KMS-11 (cell line): ENCODE data around the gene LCN9.

Experiments used
- H2AFZ ChIP-seq: fragments of 200-600 bp; sonication (generic); 2 replicates; pipeline ENCODE4 v1.6.1; 2016; ENCODE audit warnings: antibody characterized with exemption, mixed run types, low read depth
- H3K27ac ChIP-seq: fragments of 200-600 bp; sonication (generic); 2 replicates; pipeline ENCODE4 v1.6.1; 2016; ENCODE audit warnings: mild to moderate bottlenecking, mixed run types
- H3K27me3 ChIP-seq: fragments of 200-600 bp; sonication (generic); 2 replicates; pipeline ENCODE4 v1.6.1; 2017; ENCODE audit warnings: mild to moderate bottlenecking, low read depth, mixed run types, moderate library complexity; ENCODE audit not compliant: insufficient read depth
- H3K36me3 ChIP-seq: fragments of 200-600 bp; sonication (generic); 2 replicates; pipeline ENCODE4 v1.6.1; 2017; ENCODE audit warnings: mild to moderate bottlenecking, mixed run types; ENCODE audit not compliant: insufficient read depth
- H3K4me1 ChIP-seq: fragments of 200-600 bp; sonication (generic); 2 replicates; pipeline ENCODE4 v1.6.1; 2016; ENCODE audit warnings: mild to moderate bottlenecking, low read depth, mixed run types; ENCODE audit not compliant: poor library complexity, severe bottlenecking
- H3K4me2 ChIP-seq: fragments of 200-600 bp; sonication (generic); 2 replicates; pipeline ENCODE4 v1.7.0; 2016; ENCODE audit warnings: mild to moderate bottlenecking, mixed run types
- H3K4me3 ChIP-seq: fragments of 200-600 bp; sonication (generic); IDR thresholded peaks from 2 replicates; pipeline ENCODE4 v1.6.1; 2017; ENCODE audit warnings: low read depth, low read length, mixed read lengths; ENCODE audit not compliant: insufficient read depth
- H3K79me2 ChIP-seq: fragments of 200-600 bp; sonication (generic); 2 replicates; pipeline ENCODE4 v1.6.1; 2016; ENCODE audit warnings: low read depth, mixed run types; ENCODE audit not compliant: insufficient read depth
- H3K9ac ChIP-seq: fragments of 200-600 bp; sonication (generic); 2 replicates; pipeline ENCODE4 v1.6.1; 2016; ENCODE audit warnings: mild to moderate bottlenecking, mixed run types
- H4K20me1 ChIP-seq: fragments of 200-600 bp; sonication (generic); 2 replicates; pipeline ENCODE4 v1.6.1; 2016; ENCODE audit warnings: mild to moderate bottlenecking, mixed run types; ENCODE audit not compliant: insufficient read depth
- TF ChIP-seq, protein P1 (sequence below): fragments of 200-600 bp; sonication (generic); conservative IDR thresholded peaks from 2 replicates; pipeline ENCODE4 v1.6.1; 2017; ENCODE audit warnings: low read depth, mild to moderate bottlenecking, antibody characterized with exemption, low read length, moderate library complexity, mixed read lengths

Gene LCN9

GRCh38 chr9:135699440-135699839 lies 36.3 kb downstream of the LCN9 start, which contains the start of gene SOHLH1:
TSS of gene SOHLH1 (minus strand) at chr9:135699481. CDS start at chr9:135699467, 14 bp downstream.
- Histone ChIP-seq H2AFZ (no peak within 1 kb of the TSS), H3K79me2 (no peaks in the 10 kb centered on the region), H3K4me1 (no peaks in the 10 kb centered on the region), H3K27ac (no peak within 1 kb of the TSS), H3K36me3 (no peaks in the 10 kb centered on the region), H3K4me2 (no peak within 1 kb of the TSS), H3K4me3 (no peak within 1 kb of the TSS), H4K20me1 (no peaks in the 10 kb centered on the region), H3K9ac (no peak within 1 kb of the TSS), H3K27me3 (peaks cover 84% of the 10 kb centered on the region)
- TF ChIP-seq, protein P1, sequence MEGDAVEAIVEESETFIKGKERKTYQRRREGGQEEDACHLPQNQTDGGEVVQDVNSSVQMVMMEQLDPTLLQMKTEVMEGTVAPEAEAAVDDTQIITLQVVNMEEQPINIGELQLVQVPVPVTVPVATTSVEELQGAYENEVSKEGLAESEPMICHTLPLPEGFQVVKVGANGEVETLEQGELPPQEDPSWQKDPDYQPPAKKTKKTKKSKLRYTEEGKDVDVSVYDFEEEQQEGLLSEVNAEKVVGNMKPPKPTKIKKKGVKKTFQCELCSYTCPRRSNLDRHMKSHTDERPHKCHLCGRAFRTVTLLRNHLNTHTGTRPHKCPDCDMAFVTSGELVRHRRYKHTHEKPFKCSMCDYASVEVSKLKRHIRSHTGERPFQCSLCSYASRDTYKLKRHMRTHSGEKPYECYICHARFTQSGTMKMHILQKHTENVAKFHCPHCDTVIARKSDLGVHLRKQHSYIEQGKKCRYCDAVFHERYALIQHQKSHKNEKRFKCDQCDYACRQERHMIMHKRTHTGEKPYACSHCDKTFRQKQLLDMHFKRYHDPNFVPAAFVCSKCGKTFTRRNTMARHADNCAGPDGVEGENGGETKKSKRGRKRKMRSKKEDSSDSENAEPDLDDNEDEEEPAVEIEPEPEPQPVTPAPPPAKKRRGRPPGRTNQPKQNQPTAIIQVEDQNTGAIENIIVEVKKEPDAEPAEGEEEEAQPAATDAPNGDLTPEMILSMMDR = no peak

DNA sequence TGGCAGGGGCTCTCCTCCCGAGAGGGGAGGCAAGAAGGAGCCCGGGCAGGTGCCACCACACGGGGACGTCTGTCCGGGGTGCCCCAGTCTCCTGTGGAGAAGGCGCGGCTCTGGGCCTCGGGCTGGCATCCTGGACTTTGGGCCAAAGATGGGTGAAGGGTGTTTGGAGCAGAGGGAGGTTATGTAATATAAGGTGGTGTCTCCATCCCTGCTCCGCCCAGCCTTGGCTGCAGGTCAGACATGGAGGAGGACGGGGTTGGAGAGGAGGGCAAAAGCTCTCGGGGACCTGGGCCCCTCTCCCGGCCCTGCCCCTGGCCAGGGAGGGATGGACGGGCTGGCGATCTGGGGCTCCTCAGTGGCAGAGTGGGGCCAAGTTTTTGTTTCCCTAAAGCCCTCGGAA lies 37.4 kb downstream of the LCN9 start:
- H3K79me2 ChIP-seq = no peaks in the 10 kb centered on the region
- no peaks in the 10 kb centered on the region for H3K4me1 ChIP-seq
- no peak overlapping the region for H3K4me2 ChIP-seq
- H3K36me3 ChIP-seq = no peaks in the 10 kb centered on the region
- no peaks in the 10 kb centered on the region for H4K20me1 ChIP-seq
- H3K27ac ChIP-seq = no peak overlapping the region
- H3K9ac ChIP-seq = no peak overlapping the region
- no peak overlapping the region for H3K4me3 ChIP-seq
- H3K27me3 ChIP-seq = peaks cover 87% of the 10 kb centered on the region
- TF ChIP-seq, protein P1 = no peak
- no peak overlapping the region for H2AFZ ChIP-seq

DNA sequence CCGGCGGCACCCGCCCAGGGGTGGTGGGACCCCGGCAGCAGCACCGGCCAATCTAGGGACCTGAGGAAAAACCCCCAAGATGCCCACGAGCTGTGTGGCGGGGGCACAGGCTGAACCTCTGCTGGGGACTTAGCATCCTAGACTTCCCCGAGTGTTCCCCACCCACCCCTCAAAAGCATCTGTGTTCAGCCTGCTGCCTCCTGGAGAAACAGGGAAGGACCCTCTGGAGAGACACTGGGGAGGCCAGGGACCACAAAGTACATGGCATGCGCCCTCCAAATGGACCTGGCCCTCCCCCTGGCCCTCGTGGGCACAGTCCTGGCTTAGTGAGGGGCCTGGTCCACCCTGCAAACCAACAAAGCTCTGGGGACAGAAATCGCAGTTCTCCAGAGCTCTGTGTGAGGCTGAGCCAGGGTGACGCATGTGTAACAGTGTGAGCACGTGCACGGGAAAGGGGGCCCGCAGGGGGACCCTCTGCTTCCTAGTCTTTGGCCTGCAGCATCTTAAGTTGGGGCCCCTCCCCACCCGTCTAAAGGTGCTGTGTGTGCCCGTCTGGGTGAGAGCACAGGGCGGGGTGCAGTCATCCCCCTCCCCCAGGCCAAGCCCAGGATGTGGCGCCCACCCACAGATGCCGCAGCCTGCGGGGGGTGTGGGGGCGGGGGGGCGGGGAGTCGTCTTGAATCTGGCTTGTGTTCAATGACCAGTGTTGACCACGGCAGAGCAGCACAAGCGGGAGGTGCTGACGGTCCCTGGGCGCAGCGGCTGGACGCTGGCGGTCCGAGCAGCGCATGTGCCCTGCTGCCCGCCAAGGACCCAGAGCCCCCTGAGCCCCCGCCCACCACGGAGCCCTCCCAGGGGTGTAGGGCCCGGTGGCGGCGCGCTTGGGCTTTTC lies 38.2 kb downstream of the LCN9 start:
- H2AFZ ChIP-seq = no peak overlapping the region
- no peak overlapping the region for H3K27ac ChIP-seq
- no peak overlapping the region for H3K4me3 ChIP-seq
- H3K4me2 ChIP-seq = no peak overlapping the region
- H3K9ac ChIP-seq = no peak overlapping the region
- no peaks in the 10 kb centered on the region for H3K36me3 ChIP-seq
- H3K27me3 ChIP-seq = peaks cover 84% of the 10 kb centered on the region
- TF ChIP-seq, protein P1 = no peak
- no peaks in the 10 kb centered on the region for H3K79me2 ChIP-seq
- no peaks in the 10 kb centered on the region for H4K20me1 ChIP-seq
- H3K4me1 ChIP-seq = no peaks in the 10 kb centered on the region

DNA sequence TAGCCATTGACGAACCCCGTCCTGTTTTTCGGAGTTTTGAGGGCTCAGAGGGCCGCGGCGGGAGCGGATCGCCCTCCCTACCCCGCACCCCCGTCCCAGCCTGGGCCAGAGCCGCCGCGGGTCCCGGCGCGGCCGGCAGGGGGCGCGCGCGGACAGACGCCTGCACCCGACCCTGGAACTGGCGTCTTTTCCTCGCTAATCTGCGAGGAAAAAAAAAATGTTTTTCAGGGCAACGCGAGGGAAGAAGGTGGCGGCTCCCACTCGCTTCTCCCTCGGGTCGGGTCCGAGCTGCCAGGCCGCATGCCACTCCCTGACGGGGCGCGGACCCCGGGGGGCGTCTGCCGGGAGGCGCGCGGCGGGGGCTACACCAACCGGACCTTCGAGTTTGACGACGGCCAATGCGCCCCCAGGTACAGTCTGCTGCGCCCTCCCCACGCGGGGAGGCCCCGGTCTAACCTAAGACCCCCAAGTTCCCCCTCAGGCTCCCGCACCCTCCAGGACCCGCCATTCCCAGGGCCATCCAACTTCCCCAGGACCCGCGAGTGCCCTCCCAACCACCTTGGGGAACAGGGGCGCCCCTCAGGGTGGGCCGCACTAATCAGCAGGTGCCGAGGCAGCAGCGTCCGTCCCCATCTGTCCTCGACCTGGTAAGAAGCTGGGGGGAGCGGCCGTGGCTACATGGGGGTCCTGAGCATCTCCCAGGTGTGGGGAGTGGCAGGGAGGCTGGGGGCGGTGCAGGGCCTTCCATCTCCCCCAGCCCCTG lies 39.0 kb downstream of the LCN9 start, which contains the start of gene KCNT1:
Gene KCNT1 (plus strand): TSS at position 227 of the 763 bp plus-strand sequence. CDS start 74 bp downstream, at position 301.
- Histone ChIP-seq H4K20me1 (no peaks in the 10 kb centered on the region), H3K4me2 (no peak within 1 kb of the TSS), H3K4me1 (no peaks in the 10 kb centered on the region), H3K79me2 (no peaks in the 10 kb centered on the region), H3K27ac (no peak within 1 kb of the TSS), H3K9ac (no peak within 1 kb of the TSS), H3K4me3 (no peak within 1 kb of the TSS), H2AFZ (no peak within 1 kb of the TSS), H3K27me3 (peaks cover 89% of the 10 kb centered on the region), H3K36me3 (no peaks in the 10 kb centered on the region)
- TF ChIP-seq, protein P1 = peak; percentile 69
